ENCODE results near the gene OPN3.

DNA sequence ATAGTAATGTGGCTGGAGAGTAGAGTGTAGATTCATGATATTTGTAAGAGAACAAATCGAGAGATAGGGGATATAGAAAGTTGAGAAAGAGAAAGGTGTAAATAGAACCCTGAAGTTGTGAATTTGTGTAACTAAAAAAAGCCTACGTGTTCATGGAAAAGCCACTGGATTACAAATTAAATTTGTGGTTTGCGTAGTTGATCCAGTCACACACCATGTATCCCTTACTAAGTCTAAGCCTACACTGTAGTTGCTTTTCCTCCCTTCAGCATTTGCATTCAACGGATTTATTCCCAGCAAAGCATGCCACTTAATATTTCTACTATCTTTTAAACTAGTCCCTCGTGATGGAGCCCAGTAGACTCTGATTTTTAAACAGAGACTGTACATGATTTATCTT lies 83.1 kb downstream of the OPN3 start:
- no peak for TF ChIP-seq EZH2phosphoT487 (IDR thresholded peaks at IDR 0.05; ENCODE audit: insufficient read depth, low read depth)
- TF ChIP-seq EZH2 (IDR thresholded peaks at IDR 0.05; ENCODE audit: insufficient read depth, poor library complexity, severe bottlenecking) = no peak
